GM21825 (cell line): Measurements from ENCODE around the gene BRD3OS.

Experiments used
- ATAC-seq: cut with Tn5 transposase; IDR thresholded peaks from one replicate; pipeline ENCODE4 v1.9.1; 2021; ENCODE audit warnings: mild to moderate bottlenecking, moderate library complexity; ENCODE audit not compliant: unreplicated experiment

Gene BRD3OS

GRCh38 chr9:134049236-134049635 lies 24.0 kb downstream of the BRD3OS start:
- ATAC-seq: no peak

GRCh38 chr9:134049772-134050588 lies 24.7 kb downstream of the BRD3OS start:
- ATAC-seq: no peak

- ATAC-seq: no peak
Measured at GRCh38 chr9:134050726-134051125, 25.4 kb downstream of the BRD3OS start.

- ATAC-seq: no peak
Measured at GRCh38 chr9:134051319-134051718, 26.0 kb downstream of the BRD3OS start.

GRCh38 chr9:134052491-134052890 lies 27.2 kb downstream of the BRD3OS start:
- no peak for ATAC-seq

- no peak for ATAC-seq
Measured at GRCh38 chr9:134052941-134053340, 27.7 kb downstream of the BRD3OS start.

GRCh38 chr9:134053401-134053871 lies 28.2 kb downstream of the BRD3OS start:
- no peak for ATAC-seq

- no peak for ATAC-seq
Measured at GRCh38 chr9:134053941-134054761, 28.9 kb downstream of the BRD3OS start.

- ATAC-seq: no peak
Measured at GRCh38 chr9:134054891-134055811, 29.9 kb downstream of the BRD3OS start.

GRCh38 chr9:134055981-134056461 lies 30.7 kb downstream of the BRD3OS start:
- ATAC-seq: no peak

GRCh38 chr9:134056483-134057306 lies 31.4 kb downstream of the BRD3OS start:
- ATAC-seq: no peak

GRCh38 chr9:134057307-134057657 lies 32.0 kb downstream of the BRD3OS start:
- ATAC-seq: no peak

GRCh38 chr9:134057751-134058701 lies 32.7 kb downstream of the BRD3OS start:
- no peak for ATAC-seq

GRCh38 chr9:134058716-134059115 lies 33.4 kb downstream of the BRD3OS start:
- no peak for ATAC-seq

GRCh38 chr9:134059188-134059641 lies 33.9 kb downstream of the BRD3OS start:
- ATAC-seq: no peak

GRCh38 chr9:134059661-134060395 lies 34.5 kb downstream of the BRD3OS start:
- peak; percentile 70 for ATAC-seq

- ATAC-seq: no peak
Measured at GRCh38 chr9:134060546-134060945, 35.3 kb downstream of the BRD3OS start.
